ENCODE data around the gene ZFP30. TPM values are rescaled to one million over a fixed set of nuclear protein-coding genes. Genes with fewer than 3 reads are reported as not detected.

Gene ZFP30
- 10 to 100 TPM; 10.1 to 24.5 (median 18.4) TPM for total RNA-seq

DNA sequence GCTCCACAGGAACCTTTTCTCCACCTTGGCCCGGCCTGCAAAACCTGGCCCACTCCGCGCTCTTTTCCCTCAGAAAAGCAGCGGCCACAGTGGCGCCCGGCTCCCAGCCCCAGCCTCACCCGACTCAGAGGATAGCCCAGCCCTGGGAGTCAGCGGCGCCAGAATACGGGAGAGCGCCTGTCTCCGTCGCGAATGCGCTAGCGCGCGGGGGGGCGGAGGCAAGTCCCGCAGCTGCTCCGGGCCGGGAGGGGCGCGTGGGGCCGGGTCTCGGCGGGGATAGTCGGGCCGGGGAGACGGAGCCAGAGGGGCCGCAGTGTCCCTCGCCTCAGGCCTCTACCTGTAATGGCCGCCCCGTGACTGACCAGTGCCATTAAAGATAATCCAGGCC lies at the start of gene ZFP30:
TSS of gene ZFP30 (minus strand) at position 165 of the 388 bp plus-strand sequence. CDS start 7,643 bp downstream, outside the sequence.
- Histone ChIP-seq H3K4me1 (peaks cover 12 to 30% (median 27%) of the 10 kb centered on the region in 4 donors), H3K27me3 (no peaks in the 10 kb centered on the region), H3K27ac (replicated peaks in 1 of 4) (peak within 1 kb of the TSS; percentile 88 to 94 (median 89)), H3K4me3 (peak within 1 kb of the TSS; percentile 71 to 88 (median 74)), H3K36me3 (no peaks in the 10 kb centered on the region), H3K9me3 (no peaks in the 10 kb centered on the region)
- peak; percentile 95 for DNase-seq (ENCODE audit: extremely low spot score)
- TF ChIP-seq POLR2AphosphoS5 (IDR thresholded peaks at IDR 0.05) (peak in 1 of 2 donors; percentile 76), EP300 (IDR thresholded peaks at IDR 0.05) (no peak), POLR2A (IDR thresholded peaks at IDR 0.05; ENCODE audit: low read depth) (no peak)
- TF ChIP-seq, protein P1, sequence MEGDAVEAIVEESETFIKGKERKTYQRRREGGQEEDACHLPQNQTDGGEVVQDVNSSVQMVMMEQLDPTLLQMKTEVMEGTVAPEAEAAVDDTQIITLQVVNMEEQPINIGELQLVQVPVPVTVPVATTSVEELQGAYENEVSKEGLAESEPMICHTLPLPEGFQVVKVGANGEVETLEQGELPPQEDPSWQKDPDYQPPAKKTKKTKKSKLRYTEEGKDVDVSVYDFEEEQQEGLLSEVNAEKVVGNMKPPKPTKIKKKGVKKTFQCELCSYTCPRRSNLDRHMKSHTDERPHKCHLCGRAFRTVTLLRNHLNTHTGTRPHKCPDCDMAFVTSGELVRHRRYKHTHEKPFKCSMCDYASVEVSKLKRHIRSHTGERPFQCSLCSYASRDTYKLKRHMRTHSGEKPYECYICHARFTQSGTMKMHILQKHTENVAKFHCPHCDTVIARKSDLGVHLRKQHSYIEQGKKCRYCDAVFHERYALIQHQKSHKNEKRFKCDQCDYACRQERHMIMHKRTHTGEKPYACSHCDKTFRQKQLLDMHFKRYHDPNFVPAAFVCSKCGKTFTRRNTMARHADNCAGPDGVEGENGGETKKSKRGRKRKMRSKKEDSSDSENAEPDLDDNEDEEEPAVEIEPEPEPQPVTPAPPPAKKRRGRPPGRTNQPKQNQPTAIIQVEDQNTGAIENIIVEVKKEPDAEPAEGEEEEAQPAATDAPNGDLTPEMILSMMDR (IDR thresholded peaks at IDR 0.05) = no peak
- intact Hi-C loops (cut with DNase I) = loop anchor here (5.0 kb wide), 1 partner anchor 37 kb away; no protein-coding TSS in a partner anchor
- whole genome bisulfite sequencing = 0% methylated on average over 2 of the region's 34 CpGs

DNA sequence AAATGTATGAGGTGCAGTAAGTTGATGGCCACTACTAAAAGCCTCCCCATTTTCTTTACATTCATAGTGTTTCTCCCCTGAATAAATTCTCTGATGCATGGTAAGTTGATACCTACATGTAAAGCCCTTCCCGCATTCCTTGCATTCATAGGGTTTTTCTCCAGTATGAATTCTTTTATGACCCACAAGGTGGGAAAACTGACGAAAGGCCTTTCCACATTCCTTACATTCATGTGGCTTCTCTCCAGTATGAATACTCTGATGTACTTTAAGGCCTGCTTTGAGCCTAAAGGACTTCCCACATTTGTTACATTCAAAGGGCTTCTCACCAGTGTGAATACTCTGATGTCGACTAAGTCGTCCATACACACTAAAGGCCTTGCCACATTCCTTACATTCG lies 43.8 kb upstream of the ZFP30 start:
- Histone ChIP-seq H3K9me3 (peaks cover 0 to 15% (median 0%) of the 10 kb centered on the region in 4 donors), H3K27ac (replicated peaks in 1 of 4) (no peak overlapping the region)
- intact Hi-C loops (cut with DNase I) = no loop called here

DNA sequence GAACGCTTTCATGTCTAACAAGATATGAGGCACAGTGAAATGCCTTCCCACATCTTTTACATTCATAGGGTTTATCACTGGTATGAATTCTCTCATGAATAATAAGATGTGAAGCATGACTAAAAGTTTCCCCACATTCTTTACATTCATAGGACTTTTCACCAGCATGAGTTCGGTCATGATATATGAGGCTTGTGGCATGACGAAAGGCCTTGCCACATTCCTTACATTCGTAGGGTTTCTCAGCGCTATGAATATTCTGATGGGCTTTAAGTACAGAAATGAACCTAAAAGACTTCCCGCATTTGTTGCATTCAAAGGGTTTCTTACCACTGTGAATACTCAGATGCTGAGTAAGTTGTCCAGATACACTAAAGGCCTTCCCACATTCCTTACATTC lies 43.0 kb upstream of the ZFP30 start:
- Histone ChIP-seq H3K27ac (replicated peaks in 1 of 4) (no peak overlapping the region), H3K36me3 (peaks cover 22 to 52% (median 36%) of the 10 kb centered on the region in 4 donors), H3K4me1 (no peaks in the 10 kb centered on the region), H3K9me3 (peaks cover 0 to 15% (median 0%) of the 10 kb centered on the region in 4 donors), H3K27me3 (no peaks in the 10 kb centered on the region), H3K4me3 (no peak overlapping the region)
- intact Hi-C loops (cut with DNase I) = no loop called here
- TF ChIP-seq, protein P1 (IDR thresholded peaks at IDR 0.05) = no peak
- TF ChIP-seq EP300 (IDR thresholded peaks at IDR 0.05) = no peak
- TF ChIP-seq POLR2AphosphoS5 (IDR thresholded peaks at IDR 0.05) = no peak
- no peak for TF ChIP-seq POLR2A (IDR thresholded peaks at IDR 0.05; ENCODE audit: low read depth)
- 92% methylated on average over 6 of the region's 6 CpGs for WGBS
- DNase-seq (ENCODE audit: extremely low spot score) = no peak

More for the DNA sequence above, 43.8 kb upstream of the ZFP30 start:
- Histone ChIP-seq H3K4me1 (no peaks in the 10 kb centered on the region), H3K36me3 (peaks cover 30 to 61% (median 39%) of the 10 kb centered on the region in 4 donors), H3K4me3 (no peak overlapping the region), H3K27me3 (no peaks in the 10 kb centered on the region)
- 93% methylated on average over 5 of the region's 5 CpGs for WGBS
- TF ChIP-seq, protein P1 (IDR thresholded peaks at IDR 0.05) = no peak
- TF ChIP-seq POLR2A (IDR thresholded peaks at IDR 0.05; ENCODE audit: low read depth) = no peak
- TF ChIP-seq EP300 (IDR thresholded peaks at IDR 0.05) = no peak
- TF ChIP-seq POLR2AphosphoS5 (IDR thresholded peaks at IDR 0.05) = no peak
- no peak for DNase-seq (ENCODE audit: extremely low spot score)

DNA sequence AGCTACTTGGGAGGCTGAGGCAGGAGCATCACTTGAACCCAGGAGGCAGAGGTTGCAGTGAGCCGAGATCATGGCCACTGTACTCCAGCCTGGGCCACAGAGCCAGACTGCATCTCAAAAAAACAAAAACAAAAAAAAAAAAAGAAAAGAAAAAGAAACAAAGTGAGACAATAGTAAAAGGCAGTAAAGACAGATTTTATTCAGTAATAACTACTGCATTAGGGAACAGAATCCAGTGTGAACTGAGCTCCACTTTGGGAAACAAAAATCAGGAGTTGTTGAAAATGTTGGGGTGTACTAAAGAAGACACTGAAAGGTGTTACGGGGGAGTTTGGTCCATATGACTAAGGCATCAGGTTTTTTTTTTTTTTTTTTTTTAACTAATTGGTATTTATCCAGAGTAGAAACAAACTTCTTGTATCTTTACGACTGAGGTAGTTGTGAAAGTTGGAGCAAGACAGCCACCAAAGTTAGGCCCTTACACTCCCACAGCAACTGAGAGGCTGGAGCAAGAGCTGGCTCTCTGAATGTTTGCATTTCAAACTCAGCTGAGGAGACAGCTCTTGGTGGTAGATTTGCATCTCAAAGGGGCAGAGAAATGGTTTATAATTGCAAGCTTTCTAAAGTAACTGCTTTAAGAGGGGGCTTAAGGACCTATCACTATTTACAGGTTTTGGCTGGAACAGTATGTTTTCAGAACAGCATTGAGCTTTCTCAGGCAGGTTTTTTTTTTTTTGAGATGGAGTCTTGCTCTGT lies 40.1 kb upstream of the ZFP30 start:
- no peak overlapping the region for H3K4me3 ChIP-seq
- WGBS = 79% methylated on average over 3 of the region's 3 CpGs
- no peaks in the 10 kb centered on the region for H3K27me3 ChIP-seq
- intact Hi-C loops (cut with DNase I) = no loop called here
- H3K36me3 ChIP-seq = peaks cover 14 to 37% (median 36%) of the 10 kb centered on the region in 4 donors
- no peak for DNase-seq (ENCODE audit: extremely low spot score)
- TF ChIP-seq POLR2AphosphoS5 (IDR thresholded peaks at IDR 0.05) = no peak
- no peak for TF ChIP-seq POLR2A (IDR thresholded peaks at IDR 0.05; ENCODE audit: low read depth)
- TF ChIP-seq EP300 (IDR thresholded peaks at IDR 0.05) = no peak
- TF ChIP-seq, protein P1 (IDR thresholded peaks at IDR 0.05) = no peak
- peaks cover 10 to 21% (median 15%) of the 10 kb centered on the region in 4 donors for H3K4me1 ChIP-seq
- H3K9me3 ChIP-seq = peaks cover 0 to 15% (median 0%) of the 10 kb centered on the region in 4 donors
- H3K27ac ChIP-seq (replicated peaks in 1 of 4) = no peak overlapping the region
